ENCODE data around the gene WDR33.

DNA sequence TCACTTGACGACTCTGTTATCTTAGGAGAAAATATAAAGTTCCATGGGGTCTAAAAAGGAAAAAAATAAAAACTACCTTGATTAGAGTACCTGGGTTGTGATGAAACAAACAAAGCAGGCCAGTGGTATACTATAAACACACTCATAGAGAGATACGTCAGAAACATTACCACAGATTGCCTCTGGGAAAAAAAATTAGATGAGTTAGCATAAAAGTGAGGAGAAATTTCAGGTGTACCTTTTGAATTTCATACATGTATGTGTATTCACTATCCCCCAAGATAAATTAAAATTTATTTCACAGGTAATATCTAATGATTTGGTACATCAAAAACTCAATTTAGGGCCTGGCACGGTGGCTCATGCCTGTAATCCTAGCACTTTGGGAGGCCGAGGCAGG, 18.2 kb downstream of the WDR33 start:
- TF ChIP-seq, protein P1, sequence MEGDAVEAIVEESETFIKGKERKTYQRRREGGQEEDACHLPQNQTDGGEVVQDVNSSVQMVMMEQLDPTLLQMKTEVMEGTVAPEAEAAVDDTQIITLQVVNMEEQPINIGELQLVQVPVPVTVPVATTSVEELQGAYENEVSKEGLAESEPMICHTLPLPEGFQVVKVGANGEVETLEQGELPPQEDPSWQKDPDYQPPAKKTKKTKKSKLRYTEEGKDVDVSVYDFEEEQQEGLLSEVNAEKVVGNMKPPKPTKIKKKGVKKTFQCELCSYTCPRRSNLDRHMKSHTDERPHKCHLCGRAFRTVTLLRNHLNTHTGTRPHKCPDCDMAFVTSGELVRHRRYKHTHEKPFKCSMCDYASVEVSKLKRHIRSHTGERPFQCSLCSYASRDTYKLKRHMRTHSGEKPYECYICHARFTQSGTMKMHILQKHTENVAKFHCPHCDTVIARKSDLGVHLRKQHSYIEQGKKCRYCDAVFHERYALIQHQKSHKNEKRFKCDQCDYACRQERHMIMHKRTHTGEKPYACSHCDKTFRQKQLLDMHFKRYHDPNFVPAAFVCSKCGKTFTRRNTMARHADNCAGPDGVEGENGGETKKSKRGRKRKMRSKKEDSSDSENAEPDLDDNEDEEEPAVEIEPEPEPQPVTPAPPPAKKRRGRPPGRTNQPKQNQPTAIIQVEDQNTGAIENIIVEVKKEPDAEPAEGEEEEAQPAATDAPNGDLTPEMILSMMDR (conservative IDR thresholded peaks at IDR 0.05; ENCODE audit: low read depth, low read length): no peak
- TF ChIP-seq SMC3 (IDR thresholded peaks at IDR 0.05; ENCODE audit: low read depth, low read length): no peak
